Hepatocyte (in vitro differentiated cells): ENCODE results near the gene DCST1.

Source experiments
- EZH2 ChIP-seq: fragments of 200-600 bp; sonication (generic); IDR thresholded peaks from 2 replicates; pipeline ENCODE4 v1.6.1; 2016; ENCODE audit warnings: antibody characterized with exemption, mild to moderate bottlenecking, borderline replicate concordance
- TF ChIP-seq, protein P1 (sequence below): fragments of 200-600 bp; sonication (generic); IDR thresholded peaks from 2 replicates; pipeline ENCODE4 v1.5.1; 2016; ENCODE audit warnings: antibody characterized with exemption, mild to moderate bottlenecking; ENCODE audit not compliant: poor library complexity

DNA sequence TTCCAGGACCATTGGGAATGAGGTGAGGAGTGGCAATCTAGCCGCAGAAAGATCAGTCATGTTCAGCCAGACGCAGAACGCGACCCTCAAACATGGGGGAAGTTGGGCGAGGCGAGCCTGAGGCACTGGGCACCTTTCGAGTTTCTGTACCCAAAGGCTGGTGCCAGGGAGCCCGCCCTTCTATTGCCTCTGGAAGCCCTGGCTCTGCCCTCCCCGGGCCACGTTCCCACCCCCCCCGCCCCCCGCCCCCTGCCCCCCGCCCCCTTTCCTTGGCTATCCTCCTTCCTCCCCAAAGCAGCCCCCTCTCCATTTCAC, 33.3 kb upstream of the DCST1 start:
- TF ChIP-seq, protein P1, sequence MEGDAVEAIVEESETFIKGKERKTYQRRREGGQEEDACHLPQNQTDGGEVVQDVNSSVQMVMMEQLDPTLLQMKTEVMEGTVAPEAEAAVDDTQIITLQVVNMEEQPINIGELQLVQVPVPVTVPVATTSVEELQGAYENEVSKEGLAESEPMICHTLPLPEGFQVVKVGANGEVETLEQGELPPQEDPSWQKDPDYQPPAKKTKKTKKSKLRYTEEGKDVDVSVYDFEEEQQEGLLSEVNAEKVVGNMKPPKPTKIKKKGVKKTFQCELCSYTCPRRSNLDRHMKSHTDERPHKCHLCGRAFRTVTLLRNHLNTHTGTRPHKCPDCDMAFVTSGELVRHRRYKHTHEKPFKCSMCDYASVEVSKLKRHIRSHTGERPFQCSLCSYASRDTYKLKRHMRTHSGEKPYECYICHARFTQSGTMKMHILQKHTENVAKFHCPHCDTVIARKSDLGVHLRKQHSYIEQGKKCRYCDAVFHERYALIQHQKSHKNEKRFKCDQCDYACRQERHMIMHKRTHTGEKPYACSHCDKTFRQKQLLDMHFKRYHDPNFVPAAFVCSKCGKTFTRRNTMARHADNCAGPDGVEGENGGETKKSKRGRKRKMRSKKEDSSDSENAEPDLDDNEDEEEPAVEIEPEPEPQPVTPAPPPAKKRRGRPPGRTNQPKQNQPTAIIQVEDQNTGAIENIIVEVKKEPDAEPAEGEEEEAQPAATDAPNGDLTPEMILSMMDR: no peak
- TF ChIP-seq EZH2: no peak
